GM12892 (cell line): ENCODE measurements around the gene STAT6.

Experiments
- POLR2A ChIP-seq: IDR thresholded peaks from 2 replicates; pipeline ENCODE4 v1.6.1; 2011; ENCODE audit warnings: low read depth, low read length, control low read depth
- POLR2AphosphoS5 ChIP-seq: IDR thresholded peaks from 2 replicates; pipeline ENCODE4 v1.6.1; 2011; ENCODE audit warnings: low read depth, low read length, control low read depth
- TAF1 ChIP-seq: IDR thresholded peaks from 2 replicates; pipeline ENCODE4 v1.6.1; 2011; ENCODE audit warnings: low read depth, mild to moderate bottlenecking, control low read depth, low read length, borderline replicate concordance

GRCh38 chr12:57156701-57157403 is 45.7 kb upstream of the STAT6 start:
- TF ChIP-seq POLR2A (no peak), POLR2AphosphoS5 (no peak), TAF1 (no peak)
